Kidney epithelial cell (primary cell): Measurements from ENCODE around the gene UBAC1. TPM values are rescaled to one million over a fixed set of nuclear protein-coding genes. Genes with fewer than 3 reads are reported as not detected.
"Not testable (repeated sequence)": the region's sequence is repeated elsewhere in the genome, so short reads cannot be mapped to it uniquely, and the experiment has no call there.

Experiments
- DNase-seq: peaks from one replicate; pipeline ENCODE4 v3.0.0-alpha.2; 2010; ENCODE audit warnings: low read depth
- H3K27me3 ChIP-seq: 2 replicates; pipeline ENCODE4 v1.6.0; 2011; ENCODE audit warnings: low read length; ENCODE audit not compliant: control insufficient read depth, insufficient read depth
- H3K36me3 ChIP-seq: 2 replicates; pipeline ENCODE4 v1.5.1; 2011; ENCODE audit warnings: low read length; ENCODE audit not compliant: control insufficient read depth, insufficient read depth
- H3K4me3 ChIP-seq: 2 replicates; pipeline ENCODE4 v1.5.1; 2011; ENCODE audit warnings: low read depth, mild to moderate bottlenecking, control low read depth, low read length
- total RNA-seq: library from RNA; depleted of rRNA; stranded (reverse); fragments of >200 nt; gene quantifications from 2 replicates; pipeline ENCODE4 v1.2.3, GENCODE V29; 2015
- TF ChIP-seq, protein P1 (sequence below): IDR thresholded peaks from 2 replicates; pipeline ENCODE4 v1.5.1; 2011; ENCODE audit warnings: mild to moderate bottlenecking, moderate library complexity, low read length, control low read depth, inconsistent platforms; ENCODE audit not compliant: insufficient read depth, poor library complexity, severe bottlenecking

Gene UBAC1
- total RNA-seq, 1 donor from 2014 or later, result 42.6 TPM

DNA sequence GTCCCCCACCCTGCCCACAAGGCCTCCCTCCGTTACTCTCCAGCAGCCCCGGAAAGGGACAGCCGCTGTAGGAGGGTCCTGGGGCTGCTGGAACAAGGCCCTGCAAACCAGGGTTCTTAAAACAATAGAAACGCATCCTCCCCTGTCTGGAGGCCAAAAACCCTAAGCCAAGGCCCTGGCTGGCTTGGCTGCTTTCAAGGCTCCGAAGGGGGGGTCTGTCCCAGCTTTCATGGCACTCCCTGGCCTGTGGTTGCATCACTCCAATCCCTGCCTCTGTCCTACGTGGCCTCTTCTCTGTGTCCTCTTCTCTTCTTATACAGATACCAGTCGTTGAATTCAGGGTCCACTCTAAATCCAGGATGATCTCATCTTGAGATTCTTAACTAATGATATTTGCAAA is 7.4 kb upstream of the UBAC1 start:
- no peaks in the 10 kb centered on the region for H3K36me3 ChIP-seq
- TF ChIP-seq, protein P1, sequence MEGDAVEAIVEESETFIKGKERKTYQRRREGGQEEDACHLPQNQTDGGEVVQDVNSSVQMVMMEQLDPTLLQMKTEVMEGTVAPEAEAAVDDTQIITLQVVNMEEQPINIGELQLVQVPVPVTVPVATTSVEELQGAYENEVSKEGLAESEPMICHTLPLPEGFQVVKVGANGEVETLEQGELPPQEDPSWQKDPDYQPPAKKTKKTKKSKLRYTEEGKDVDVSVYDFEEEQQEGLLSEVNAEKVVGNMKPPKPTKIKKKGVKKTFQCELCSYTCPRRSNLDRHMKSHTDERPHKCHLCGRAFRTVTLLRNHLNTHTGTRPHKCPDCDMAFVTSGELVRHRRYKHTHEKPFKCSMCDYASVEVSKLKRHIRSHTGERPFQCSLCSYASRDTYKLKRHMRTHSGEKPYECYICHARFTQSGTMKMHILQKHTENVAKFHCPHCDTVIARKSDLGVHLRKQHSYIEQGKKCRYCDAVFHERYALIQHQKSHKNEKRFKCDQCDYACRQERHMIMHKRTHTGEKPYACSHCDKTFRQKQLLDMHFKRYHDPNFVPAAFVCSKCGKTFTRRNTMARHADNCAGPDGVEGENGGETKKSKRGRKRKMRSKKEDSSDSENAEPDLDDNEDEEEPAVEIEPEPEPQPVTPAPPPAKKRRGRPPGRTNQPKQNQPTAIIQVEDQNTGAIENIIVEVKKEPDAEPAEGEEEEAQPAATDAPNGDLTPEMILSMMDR, result no peak
- DNase-seq, result no peak
- H3K4me3 ChIP-seq, result no peak overlapping the region
- peaks cover 20% of the 10 kb centered on the region for H3K27me3 ChIP-seq

DNA sequence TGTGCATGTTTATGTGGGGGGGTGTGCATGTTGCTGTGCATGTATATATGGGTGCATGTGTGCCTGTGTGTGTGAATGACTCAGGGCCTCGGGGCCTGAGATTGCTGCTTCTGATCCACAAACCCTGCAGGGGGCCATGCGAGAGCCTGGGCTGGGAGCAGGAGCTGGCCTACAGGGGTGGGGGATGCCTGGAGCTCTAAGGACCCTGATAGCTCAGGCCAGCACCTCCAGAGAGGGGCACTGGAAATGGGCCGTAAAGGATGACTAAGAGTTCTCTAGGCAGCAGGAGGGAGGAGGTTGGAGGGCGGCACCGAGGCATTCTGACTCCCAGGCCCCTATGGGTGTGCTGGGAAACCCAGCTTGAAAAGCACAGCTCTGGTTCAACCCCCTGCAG is 6.9 kb upstream of the UBAC1 start:
- no peak for DNase-seq
- TF ChIP-seq, protein P1, result no peak
- Histone ChIP-seq H3K4me3 (no peak overlapping the region), H3K27me3 (peaks cover 16% of the 10 kb centered on the region), H3K36me3 (no peaks in the 10 kb centered on the region)

DNA sequence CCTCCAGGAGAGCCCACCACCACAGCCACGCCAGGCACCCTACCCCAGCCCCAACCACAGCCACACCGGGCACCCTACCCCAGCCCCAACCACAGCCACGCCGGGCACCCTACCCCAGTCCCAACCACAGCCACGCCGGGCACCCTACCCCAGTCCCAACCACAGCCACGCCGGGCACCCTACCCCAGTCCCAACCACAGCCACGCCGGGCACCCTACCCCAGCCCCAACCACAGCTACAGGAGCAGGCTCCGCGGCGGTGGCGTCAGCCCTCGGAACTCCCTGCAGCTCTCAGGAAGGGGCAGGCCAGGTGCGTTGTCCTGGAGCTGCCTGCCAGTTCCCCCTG is 5.7 kb upstream of the UBAC1 start:
- H3K36me3 ChIP-seq, DNase-seq, H3K4me3 ChIP-seq: not testable (repeated sequence)
- peaks cover 15% of the 10 kb centered on the region for H3K27me3 ChIP-seq

DNA sequence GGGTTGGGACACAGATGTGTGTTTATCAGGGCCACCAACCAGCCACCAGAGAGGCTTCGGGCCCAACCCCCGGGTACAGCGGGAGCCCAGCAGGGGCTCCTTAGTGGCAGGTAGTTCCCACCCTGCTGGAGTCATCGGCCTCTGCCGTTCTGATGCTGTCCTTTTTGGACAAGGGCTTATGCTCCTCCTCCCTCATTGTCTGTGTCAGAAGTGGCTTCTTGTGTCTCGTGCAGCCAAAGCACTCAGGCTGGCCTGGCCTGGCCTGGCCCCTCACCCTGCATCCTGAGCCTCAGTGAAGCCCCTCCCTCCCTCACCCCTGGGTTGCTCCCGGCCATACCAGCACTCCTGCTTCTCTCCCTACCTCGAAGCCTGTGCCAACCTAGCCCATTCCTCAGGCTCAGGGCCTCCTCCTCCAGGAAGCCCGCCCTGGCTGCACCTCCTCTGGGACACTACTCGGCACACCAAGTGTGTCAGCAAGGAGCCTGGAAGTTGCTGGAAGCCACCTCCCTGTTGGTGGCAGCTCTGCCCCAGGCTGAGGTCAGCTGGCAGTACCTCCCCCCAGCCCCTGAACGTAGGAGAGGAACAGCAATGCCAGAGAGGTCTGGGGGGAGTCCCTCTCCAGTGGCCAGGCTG is 4.1 kb upstream of the UBAC1 start:
- H3K36me3 ChIP-seq, result no peaks in the 10 kb centered on the region
- TF ChIP-seq, protein P1, result no peak
- H3K4me3 ChIP-seq, result no peak overlapping the region
- no peak for DNase-seq
- peaks cover 4% of the 10 kb centered on the region for H3K27me3 ChIP-seq

DNA sequence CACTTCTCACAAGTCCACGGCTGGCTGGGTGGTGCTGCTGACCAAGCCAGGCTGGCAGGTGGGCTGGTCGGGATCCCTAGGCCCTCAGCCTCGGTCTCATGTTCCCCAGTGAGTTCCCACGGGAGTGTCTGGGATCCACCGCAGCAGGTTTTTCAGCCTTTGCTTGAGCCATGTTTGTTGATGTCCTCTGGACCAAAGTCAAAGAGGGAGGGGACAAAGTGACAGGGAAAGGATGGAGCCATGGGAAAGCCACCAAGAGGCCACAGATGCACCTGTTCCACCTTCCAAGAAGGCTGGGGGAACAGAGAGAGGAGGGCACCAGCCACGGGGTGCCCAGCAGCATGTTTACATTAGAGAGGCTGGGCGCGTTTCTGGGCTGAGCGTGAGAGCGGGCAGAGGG is 2.8 kb upstream of the UBAC1 start:
- peaks cover 2% of the 10 kb centered on the region for H3K27me3 ChIP-seq
- no peak overlapping the region for H3K4me3 ChIP-seq
- no peak for DNase-seq
- no peaks in the 10 kb centered on the region for H3K36me3 ChIP-seq
- TF ChIP-seq, protein P1, result no peak

DNA sequence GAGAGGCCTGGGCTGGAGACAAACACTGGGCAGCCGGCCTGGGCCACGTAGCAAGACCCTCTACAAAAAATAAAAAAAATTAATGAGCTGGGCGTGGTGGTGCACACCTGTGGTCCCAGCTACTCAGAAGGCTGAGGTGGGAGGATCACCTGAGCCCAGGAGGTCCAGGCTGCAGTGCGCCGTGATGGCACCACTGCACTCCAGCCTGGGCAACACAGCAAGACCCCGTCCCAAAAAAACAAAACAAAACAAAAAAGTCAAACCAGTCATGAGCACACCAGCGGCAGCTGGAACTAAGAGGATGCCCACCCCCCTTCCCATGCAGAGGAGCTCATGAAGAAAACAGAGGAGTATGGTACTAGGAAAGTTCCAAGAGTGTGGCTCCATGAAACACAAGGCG is 2.2 kb upstream of the UBAC1 start:
- no peaks in the 10 kb centered on the region for H3K36me3 ChIP-seq
- DNase-seq, result no peak
- TF ChIP-seq, protein P1, result no peak
- peaks cover 2% of the 10 kb centered on the region for H3K27me3 ChIP-seq
- H3K4me3 ChIP-seq, result no peak overlapping the region
